ENCODE results near the gene ZNF318. TPM values are rescaled to one million over a fixed set of nuclear protein-coding genes. Genes with fewer than 3 reads are reported as not detected.

The ZNF318 gene
- total RNA-seq, 1 donor from 2014 or later = 9.8 TPM

DNA sequence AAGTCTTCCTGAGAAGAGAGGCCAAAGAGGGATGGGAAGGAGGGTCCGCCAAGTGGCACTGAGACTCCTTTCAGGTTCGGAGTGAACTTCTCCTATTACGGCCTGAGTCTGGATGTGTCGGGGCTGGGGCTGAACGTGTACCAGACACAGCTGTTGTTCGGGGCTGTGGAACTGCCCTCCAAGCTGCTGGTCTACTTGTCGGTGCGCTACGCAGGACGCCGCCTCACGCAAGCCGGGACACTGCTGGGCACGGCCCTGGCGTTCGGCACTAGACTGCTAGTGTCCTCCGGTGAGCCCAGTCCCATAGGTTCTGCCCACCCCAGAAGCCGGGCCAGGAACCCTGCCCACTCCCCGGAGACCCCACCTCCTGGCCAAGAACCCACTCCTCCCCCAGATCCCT is 67.3 kb downstream of the ZNF318 start:
- no peaks in the 10 kb centered on the region for H3K4me1 Mint-ChIP-seq (ENCODE audit: low read depth, unreplicated experiment)
- no peaks in the 10 kb centered on the region for H3K9me3 Mint-ChIP-seq (ENCODE audit: unreplicated experiment)
- Histone ChIP-seq H3K9ac (ENCODE audit: low read length) (no peak overlapping the region), H3K4me2 (ENCODE audit: low read length) (no peak overlapping the region), H3K4me3 (ENCODE audit: insufficient read depth, low read depth, low read length) (no peak overlapping the region), H3K27me3 (ENCODE audit: insufficient read depth, low read length) (peaks cover 9% of the 10 kb centered on the region), H3K4me1 (ENCODE audit: insufficient read depth, low read length) (no peaks in the 10 kb centered on the region), H4K20me1 (ENCODE audit: insufficient read depth, low read length) (no peaks in the 10 kb centered on the region), H3K9me3 (ENCODE audit: insufficient read depth, low read depth, low read length) (no peaks in the 10 kb centered on the region), H2AFZ (ENCODE audit: low read depth, low read length) (no peak overlapping the region), H3K27ac (ENCODE audit: low read depth, low read length) (no peak overlapping the region), H3K79me2 (ENCODE audit: insufficient read depth, low read length) (no peaks in the 10 kb centered on the region), H3K36me3 (ENCODE audit: insufficient read depth, low read length) (no peaks in the 10 kb centered on the region)
- FAIRE-seq (no peak), DNase-seq (ENCODE audit: low read depth) (no peak)
- H3K27ac Mint-ChIP-seq (ENCODE audit: unreplicated experiment) = no peak overlapping the region
- H3K36me3 Mint-ChIP-seq (ENCODE audit: low read depth, unreplicated experiment) = peaks cover 3% of the 10 kb centered on the region
- H3K27me3 Mint-ChIP-seq (ENCODE audit: low read depth, unreplicated experiment) = peaks cover 63% of the 10 kb centered on the region
- no peak overlapping the region for H3K4me3 Mint-ChIP-seq (ENCODE audit: unreplicated experiment)
- TF ChIP-seq, protein P1, sequence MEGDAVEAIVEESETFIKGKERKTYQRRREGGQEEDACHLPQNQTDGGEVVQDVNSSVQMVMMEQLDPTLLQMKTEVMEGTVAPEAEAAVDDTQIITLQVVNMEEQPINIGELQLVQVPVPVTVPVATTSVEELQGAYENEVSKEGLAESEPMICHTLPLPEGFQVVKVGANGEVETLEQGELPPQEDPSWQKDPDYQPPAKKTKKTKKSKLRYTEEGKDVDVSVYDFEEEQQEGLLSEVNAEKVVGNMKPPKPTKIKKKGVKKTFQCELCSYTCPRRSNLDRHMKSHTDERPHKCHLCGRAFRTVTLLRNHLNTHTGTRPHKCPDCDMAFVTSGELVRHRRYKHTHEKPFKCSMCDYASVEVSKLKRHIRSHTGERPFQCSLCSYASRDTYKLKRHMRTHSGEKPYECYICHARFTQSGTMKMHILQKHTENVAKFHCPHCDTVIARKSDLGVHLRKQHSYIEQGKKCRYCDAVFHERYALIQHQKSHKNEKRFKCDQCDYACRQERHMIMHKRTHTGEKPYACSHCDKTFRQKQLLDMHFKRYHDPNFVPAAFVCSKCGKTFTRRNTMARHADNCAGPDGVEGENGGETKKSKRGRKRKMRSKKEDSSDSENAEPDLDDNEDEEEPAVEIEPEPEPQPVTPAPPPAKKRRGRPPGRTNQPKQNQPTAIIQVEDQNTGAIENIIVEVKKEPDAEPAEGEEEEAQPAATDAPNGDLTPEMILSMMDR (IDR thresholded peaks at IDR 0.05; ENCODE audit: insufficient read depth, low read depth, low read length) = no peak
- TF ChIP-seq EZH2 (IDR thresholded peaks at IDR 0.05; ENCODE audit: insufficient read depth, low read length) = no peak

DNA sequence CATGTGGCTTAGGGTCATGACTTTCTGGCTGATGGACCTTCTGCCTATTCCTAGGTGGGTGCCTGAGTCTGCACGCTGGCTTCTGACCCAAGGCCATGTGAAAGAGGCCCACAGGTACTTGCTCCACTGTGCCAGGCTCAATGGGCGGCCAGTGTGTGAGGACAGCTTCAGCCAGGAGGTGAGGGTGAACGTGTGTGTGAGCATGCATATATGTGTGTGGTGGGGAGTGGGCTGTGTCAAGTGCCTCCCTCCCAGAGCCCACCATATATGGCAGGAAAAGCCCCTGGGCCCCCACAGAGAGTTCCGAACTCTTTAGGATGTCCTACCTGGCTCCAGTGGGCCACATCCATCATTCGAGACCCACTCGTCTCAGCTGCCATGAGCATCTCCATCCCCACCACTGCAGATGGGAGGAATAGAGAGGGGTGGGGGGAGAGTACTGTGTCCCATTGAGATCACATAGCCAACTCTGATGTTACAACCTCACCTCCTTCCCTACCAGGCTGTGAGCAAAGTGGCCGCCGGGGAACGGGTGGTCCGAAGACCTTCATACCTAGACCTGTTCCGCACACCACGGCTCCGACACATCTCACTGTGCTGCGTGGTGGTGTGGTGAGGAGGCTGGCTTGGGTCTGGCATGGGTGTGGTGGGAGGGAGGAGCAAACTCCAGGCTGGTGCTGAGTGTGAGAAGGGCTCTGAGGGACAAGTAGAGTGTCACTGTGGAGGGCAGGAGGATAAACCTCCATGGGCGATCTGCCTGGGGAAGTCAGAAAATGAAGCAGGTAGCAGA is 68.2 kb downstream of the ZNF318 start:
- no peak overlapping the region for H3K27ac ChIP-seq (ENCODE audit: low read depth, low read length)
- peaks cover 9% of the 10 kb centered on the region for H3K27me3 ChIP-seq (ENCODE audit: insufficient read depth, low read length)
- no peaks in the 10 kb centered on the region for H3K4me1 ChIP-seq (ENCODE audit: insufficient read depth, low read length)
- no peak for TF ChIP-seq EZH2 (IDR thresholded peaks at IDR 0.05; ENCODE audit: insufficient read depth, low read length)
- TF ChIP-seq, protein P1 (IDR thresholded peaks at IDR 0.05; ENCODE audit: insufficient read depth, low read depth, low read length) = no peak
- Mint-ChIP-seq H3K36me3 (ENCODE audit: low read depth, unreplicated experiment) (peaks cover 3% of the 10 kb centered on the region), H3K27ac (ENCODE audit: unreplicated experiment) (no peak overlapping the region), H3K27me3 (ENCODE audit: low read depth, unreplicated experiment) (peaks cover 65% of the 10 kb centered on the region), H3K4me1 (ENCODE audit: low read depth, unreplicated experiment) (no peaks in the 10 kb centered on the region), H3K4me3 (ENCODE audit: unreplicated experiment) (no peak overlapping the region), H3K9me3 (ENCODE audit: unreplicated experiment) (no peaks in the 10 kb centered on the region)
- no peaks in the 10 kb centered on the region for H3K36me3 ChIP-seq (ENCODE audit: insufficient read depth, low read length)
- H2AFZ ChIP-seq (ENCODE audit: low read depth, low read length) = no peak overlapping the region
- no peak overlapping the region for H3K4me3 ChIP-seq (ENCODE audit: insufficient read depth, low read depth, low read length)
- H3K9ac ChIP-seq (ENCODE audit: low read length) = no peak overlapping the region
- H3K9me3 ChIP-seq (ENCODE audit: insufficient read depth, low read depth, low read length) = no peaks in the 10 kb centered on the region
- DNase-seq (ENCODE audit: low read depth) = no peak
- H3K4me2 ChIP-seq (ENCODE audit: low read length) = no peak overlapping the region
- no peak for FAIRE-seq
- no peaks in the 10 kb centered on the region for H3K79me2 ChIP-seq (ENCODE audit: insufficient read depth, low read length)
- no peaks in the 10 kb centered on the region for H4K20me1 ChIP-seq (ENCODE audit: insufficient read depth, low read length)

All from astrocyte (in vitro differentiated cells and primary cell).